ENCODE results near the gene RPL36AL. TPM values are rescaled to one million over a fixed set of nuclear protein-coding genes. Genes with fewer than 3 reads are reported as not detected.

RPL36AL gene
- total RNA-seq, 1 donor from 2014 or later = 21.3 TPM

GRCh38 chr14:49615776-49616175, 4.7 kb downstream of the RPL36AL start:
- Histone ChIP-seq H3K4me3 (no peak overlapping the region), H3K27me3 (no peaks in the 10 kb centered on the region), H3K4me1 (peaks cover 6 to 9% of the 10 kb centered on the region in 2 donors), H3K9me3 (no peaks in the 10 kb centered on the region), H3K36me3 (peaks cover 0 to 23% of the 10 kb centered on the region in 2 donors), H3K27ac (no peak overlapping the region)
- intact Hi-C loops (cut with DNase I) = no loop called here
- TF ChIP-seq CTCF (IDR thresholded peaks at IDR 0.05) = no peak
- no peak for DNase-seq (ENCODE audit: low spot score in 2 of 2)

- intact Hi-C loops (cut with DNase I) = no loop called here
- Histone ChIP-seq H3K27ac (no peak overlapping the region), H3K4me3 (no peak overlapping the region), H3K9me3 (no peaks in the 10 kb centered on the region), H3K27me3 (no peaks in the 10 kb centered on the region), H3K36me3 (peaks cover 0 to 23% of the 10 kb centered on the region in 2 donors), H3K4me1 (peaks cover under 1 to 6% of the 10 kb centered on the region in 2 donors)
- TF ChIP-seq CTCF (IDR thresholded peaks at IDR 0.05) = no peak
- no peak for DNase-seq (ENCODE audit: low spot score in 2 of 2)
Measured at GRCh38 chr14:49614196-49614595, 6.2 kb downstream of the RPL36AL start.

- TF ChIP-seq CTCF (IDR thresholded peaks at IDR 0.05) = no peak
- intact Hi-C loops (cut with DNase I) = no loop called here
- Histone ChIP-seq H3K4me1 (no peaks in the 10 kb centered on the region), H3K27me3 (no peaks in the 10 kb centered on the region), H3K27ac (no peak overlapping the region), H3K4me3 (no peak overlapping the region), H3K9me3 (no peaks in the 10 kb centered on the region), H3K36me3 (peaks cover 0 to 9% of the 10 kb centered on the region in 2 donors)
- DNase-seq (ENCODE audit: low spot score in 2 of 2) = no peak
Measured at GRCh38 chr14:49612671-49613070, 7.8 kb downstream of the RPL36AL start.

GRCh38 chr14:49612251-49612650, 8.2 kb downstream of the RPL36AL start:
- TF ChIP-seq CTCF (IDR thresholded peaks at IDR 0.05) = no peak
- Histone ChIP-seq H3K4me1 (no peaks in the 10 kb centered on the region), H3K27ac (no peak overlapping the region), H3K9me3 (no peaks in the 10 kb centered on the region), H3K36me3 (peaks cover 0 to 6% of the 10 kb centered on the region in 2 donors), H3K27me3 (no peaks in the 10 kb centered on the region), H3K4me3 (no peak overlapping the region)
- DNase-seq (ENCODE audit: low spot score in 2 of 2) = no peak
- intact Hi-C loops (cut with DNase I) = no loop called here

- H3K36me3 ChIP-seq = peaks cover 0 to 6% of the 10 kb centered on the region in 2 donors
- H3K4me3 ChIP-seq = no peak overlapping the region
- DNase-seq (ENCODE audit: low spot score in 2 of 2) = no peak
- no peak for TF ChIP-seq CTCF (IDR thresholded peaks at IDR 0.05)
- intact Hi-C loops (cut with DNase I) = no loop called here
- H3K4me1 ChIP-seq = no peaks in the 10 kb centered on the region
- no peak overlapping the region for H3K27ac ChIP-seq
- no peaks in the 10 kb centered on the region for H3K27me3 ChIP-seq
- H3K9me3 ChIP-seq = no peaks in the 10 kb centered on the region
Measured at GRCh38 chr14:49607583-49607982, 12.8 kb downstream of the RPL36AL start.
